ENCODE measurements around the gene DNER.
"Not testable (repeated sequence)": the region's sequence is repeated elsewhere in the genome, so short reads cannot be mapped to it uniquely, and the experiment has no call there.

DNER gene

GRCh38 chr2:229733611-229734245, 19.4 kb upstream of the DNER start:
- Histone ChIP-seq H3K9ac (ENCODE audit: low read depth, low read length) (peak overlapping the region; percentile 22; the same call in 1 of the 2 replicates), H3K4me3 (ENCODE audit: low read depth, low read length) (no peak overlapping the region), H3K27me3 (ENCODE audit: control insufficient read depth, insufficient read depth, low read length) (no peaks in the 10 kb centered on the region), H3K27ac (ENCODE audit: low read depth, low read length) (peak overlapping the region; percentile 36), H3K9me3 (ENCODE audit: control insufficient read depth, insufficient read depth, low read length) (peaks cover 17% of the 10 kb centered on the region), H3K36me3 (ENCODE audit: control insufficient read depth, insufficient read depth, low read length) (no peaks in the 10 kb centered on the region), H3K4me1 (ENCODE audit: control insufficient read depth, insufficient read depth, low read length) (peaks cover 20% of the 10 kb centered on the region)

- H3K4me1 ChIP-seq (ENCODE audit: control insufficient read depth, insufficient read depth, low read length): peaks cover 20% of the 10 kb centered on the region
- no peaks in the 10 kb centered on the region for H3K27me3 ChIP-seq (ENCODE audit: control insufficient read depth, insufficient read depth, low read length)
- no peaks in the 10 kb centered on the region for H3K36me3 ChIP-seq (ENCODE audit: control insufficient read depth, insufficient read depth, low read length)
- H3K9ac ChIP-seq (ENCODE audit: low read depth, low read length): no peak overlapping the region
- no peak overlapping the region for H3K27ac ChIP-seq (ENCODE audit: low read depth, low read length)
- H3K9me3 ChIP-seq (ENCODE audit: control insufficient read depth, insufficient read depth, low read length): peaks cover 11% of the 10 kb centered on the region
- no peak overlapping the region for H3K4me3 ChIP-seq (ENCODE audit: low read depth, low read length)
Observed at GRCh38 chr2:229732897-229733296, 18.5 kb upstream of the DNER start.

GRCh38 chr2:229731916-229732315, 17.6 kb upstream of the DNER start:
- Histone ChIP-seq H3K27me3 (ENCODE audit: control insufficient read depth, insufficient read depth, low read length) (no peaks in the 10 kb centered on the region), H3K4me3 (ENCODE audit: low read depth, low read length) (no peak overlapping the region), H3K27ac (ENCODE audit: low read depth, low read length) (no peak overlapping the region), H3K9ac (ENCODE audit: low read depth, low read length) (no peak overlapping the region), H3K9me3 (ENCODE audit: control insufficient read depth, insufficient read depth, low read length) (peaks cover 3% of the 10 kb centered on the region; the same call in 1 of the 2 replicates), H3K4me1 (ENCODE audit: control insufficient read depth, insufficient read depth, low read length) (peaks cover 20% of the 10 kb centered on the region), H3K36me3 (ENCODE audit: control insufficient read depth, insufficient read depth, low read length) (no peaks in the 10 kb centered on the region)

- no peak overlapping the region for H3K27ac ChIP-seq (ENCODE audit: low read depth, low read length)
- no peak overlapping the region for H3K4me3 ChIP-seq (ENCODE audit: low read depth, low read length)
- no peaks in the 10 kb centered on the region for H3K36me3 ChIP-seq (ENCODE audit: control insufficient read depth, insufficient read depth, low read length)
- H3K4me1 ChIP-seq (ENCODE audit: control insufficient read depth, insufficient read depth, low read length): peaks cover 20% of the 10 kb centered on the region
- H3K27me3 ChIP-seq (ENCODE audit: control insufficient read depth, insufficient read depth, low read length): no peaks in the 10 kb centered on the region
- H3K9ac ChIP-seq (ENCODE audit: low read depth, low read length): no peak overlapping the region
- no peaks in the 10 kb centered on the region for H3K9me3 ChIP-seq (ENCODE audit: control insufficient read depth, insufficient read depth, low read length)
Observed at GRCh38 chr2:229731363-229731762, 17.0 kb upstream of the DNER start.

- Histone ChIP-seq H3K4me1 (ENCODE audit: control insufficient read depth, insufficient read depth, low read length) (peaks cover 7% of the 10 kb centered on the region), H3K4me3 (ENCODE audit: low read depth, low read length) (no peak overlapping the region), H3K9ac (ENCODE audit: low read depth, low read length) (no peak overlapping the region), H3K9me3 (ENCODE audit: control insufficient read depth, insufficient read depth, low read length) (no peaks in the 10 kb centered on the region), H3K36me3 (ENCODE audit: control insufficient read depth, insufficient read depth, low read length) (no peaks in the 10 kb centered on the region), H3K27me3 (ENCODE audit: control insufficient read depth, insufficient read depth, low read length) (no peaks in the 10 kb centered on the region), H3K27ac (ENCODE audit: low read depth, low read length) (no peak overlapping the region)
Observed at GRCh38 chr2:229728370-229728769, 14.0 kb upstream of the DNER start.

GRCh38 chr2:229726643-229727042, 12.3 kb upstream of the DNER start:
- no peak overlapping the region for H3K9ac ChIP-seq (ENCODE audit: low read depth, low read length)
- no peak overlapping the region for H3K27ac ChIP-seq (ENCODE audit: low read depth, low read length)
- no peaks in the 10 kb centered on the region for H3K27me3 ChIP-seq (ENCODE audit: control insufficient read depth, insufficient read depth, low read length)

GRCh38 chr2:229725716-229726574, 11.6 kb upstream of the DNER start:
- Histone ChIP-seq H3K27ac (ENCODE audit: low read depth, low read length) (no peak overlapping the region), H3K4me3 (ENCODE audit: low read depth, low read length) (no peak overlapping the region), H3K36me3 (ENCODE audit: control insufficient read depth, insufficient read depth, low read length) (no peaks in the 10 kb centered on the region), H3K4me1 (ENCODE audit: control insufficient read depth, insufficient read depth, low read length) (no peaks in the 10 kb centered on the region), H3K9ac (ENCODE audit: low read depth, low read length) (no peak overlapping the region), H3K27me3 (ENCODE audit: control insufficient read depth, insufficient read depth, low read length) (no peaks in the 10 kb centered on the region), H3K9me3 (ENCODE audit: control insufficient read depth, insufficient read depth, low read length) (no peaks in the 10 kb centered on the region)

More at GRCh38 chr2:229726643-229727042, 12.3 kb upstream of the DNER start:
- Histone ChIP-seq H3K36me3 (ENCODE audit: control insufficient read depth, insufficient read depth, low read length) (no peaks in the 10 kb centered on the region), H3K4me3 (ENCODE audit: low read depth, low read length) (no peak overlapping the region), H3K9me3 (ENCODE audit: control insufficient read depth, insufficient read depth, low read length) (no peaks in the 10 kb centered on the region), H3K4me1 (ENCODE audit: control insufficient read depth, insufficient read depth, low read length) (no peaks in the 10 kb centered on the region)

- H3K4me3 ChIP-seq (ENCODE audit: low read depth, low read length): not testable (repeated sequence)
Observed at GRCh38 chr2:229723192-229723591, 8.8 kb upstream of the DNER start.

GRCh38 chr2:229719926-229720647, 5.7 kb upstream of the DNER start:
- no peak overlapping the region for H3K4me3 ChIP-seq (ENCODE audit: low read depth, low read length)
- H3K27ac ChIP-seq (ENCODE audit: low read depth, low read length): no peak overlapping the region
- peaks cover 5% of the 10 kb centered on the region for H3K4me1 ChIP-seq (ENCODE audit: control insufficient read depth, insufficient read depth, low read length)
- peaks cover 29% of the 10 kb centered on the region for H3K27me3 ChIP-seq (ENCODE audit: control insufficient read depth, insufficient read depth, low read length)
- H3K9ac ChIP-seq (ENCODE audit: low read depth, low read length): no peak overlapping the region
- H3K36me3 ChIP-seq (ENCODE audit: control insufficient read depth, insufficient read depth, low read length): no peaks in the 10 kb centered on the region
- no peaks in the 10 kb centered on the region for H3K9me3 ChIP-seq (ENCODE audit: control insufficient read depth, insufficient read depth, low read length)

More at GRCh38 chr2:229723192-229723591, 8.8 kb upstream of the DNER start:
- H3K4me1 ChIP-seq (ENCODE audit: control insufficient read depth, insufficient read depth, low read length); H3K9me3 ChIP-seq (ENCODE audit: control insufficient read depth, insufficient read depth, low read length); H3K27me3 ChIP-seq (ENCODE audit: control insufficient read depth, insufficient read depth, low read length); H3K36me3 ChIP-seq (ENCODE audit: control insufficient read depth, insufficient read depth, low read length); H3K27ac ChIP-seq (ENCODE audit: low read depth, low read length); H3K9ac ChIP-seq (ENCODE audit: low read depth, low read length): not testable (repeated sequence)

GRCh38 chr2:229718057-229718456, 3.7 kb upstream of the DNER start:
- Histone ChIP-seq H3K27ac (ENCODE audit: low read depth, low read length) (no peak overlapping the region), H3K9me3 (ENCODE audit: control insufficient read depth, insufficient read depth, low read length) (no peaks in the 10 kb centered on the region), H3K36me3 (ENCODE audit: control insufficient read depth, insufficient read depth, low read length) (no peaks in the 10 kb centered on the region), H3K9ac (ENCODE audit: low read depth, low read length) (no peak overlapping the region), H3K4me1 (ENCODE audit: control insufficient read depth, insufficient read depth, low read length) (peaks cover 5% of the 10 kb centered on the region), H3K27me3 (ENCODE audit: control insufficient read depth, insufficient read depth, low read length) (peaks cover 40% of the 10 kb centered on the region), H3K4me3 (ENCODE audit: low read depth, low read length) (no peak overlapping the region)

All from HUES48 (cell line).